GM12892 (cell line): Measurements from ENCODE around the gene PSMB1.

ENCODE experiments used
- DNase-seq: peaks from one replicate; pipeline ENCODE4 v3.0.0; 2011; ENCODE audit not compliant: insufficient read length
- FAIRE-seq: peaks from 2 replicates; lab custom pipeline; 2011; peaks lifted over from hg19 to GRCh38; lab: Jason Lieb, UNC
- POLR2A ChIP-seq: IDR thresholded peaks from 2 replicates; pipeline ENCODE4 v1.6.1; 2011; ENCODE audit warnings: low read depth, low read length, control low read depth
- POLR2AphosphoS5 ChIP-seq: IDR thresholded peaks from 2 replicates; pipeline ENCODE4 v1.6.1; 2011; ENCODE audit warnings: low read depth, low read length, control low read depth
- TAF1 ChIP-seq: IDR thresholded peaks from 2 replicates; pipeline ENCODE4 v1.6.1; 2011; ENCODE audit warnings: low read depth, mild to moderate bottlenecking, control low read depth, low read length, borderline replicate concordance

PSMB1 gene

DNA sequence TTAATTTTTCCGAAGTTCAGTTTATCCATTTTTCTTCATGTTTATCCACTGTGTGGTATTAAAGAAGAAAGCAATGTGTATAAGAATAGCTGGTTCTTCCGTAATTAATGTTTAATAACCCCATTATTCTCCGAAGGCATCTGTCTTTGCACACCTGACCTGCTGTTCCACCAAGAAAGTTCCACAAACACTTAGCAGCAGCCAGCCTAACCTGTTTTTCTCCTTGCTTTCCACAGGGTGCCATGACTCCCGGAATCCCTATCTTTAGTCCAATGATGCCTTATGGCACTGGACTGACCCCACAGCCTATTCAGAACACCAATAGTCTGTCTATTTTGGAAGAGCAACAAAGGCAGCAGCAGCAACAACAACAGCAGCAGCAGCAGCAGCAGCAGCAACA is 8.4 kb upstream of the PSMB1 start:
- DNase-seq (no peak), FAIRE-seq (no peak)
- no peak for TF ChIP-seq TAF1
- TF ChIP-seq POLR2AphosphoS5: no peak
- no peak for TF ChIP-seq POLR2A

GRCh38 chr6:170555305-170555704 is 2.2 kb upstream of the PSMB1 start:
- TF ChIP-seq TAF1: no peak
- TF ChIP-seq POLR2A: no peak
- no peak for TF ChIP-seq POLR2AphosphoS5
- FAIRE-seq (no peak), DNase-seq (no peak)

GRCh38 chr6:170554796-170555137 is 1.7 kb upstream of the PSMB1 start:
- TF ChIP-seq POLR2AphosphoS5: no peak
- no peak for TF ChIP-seq TAF1
- TF ChIP-seq POLR2A: no peak
- FAIRE-seq (peak; percentile 17), DNase-seq (no peak)

DNA sequence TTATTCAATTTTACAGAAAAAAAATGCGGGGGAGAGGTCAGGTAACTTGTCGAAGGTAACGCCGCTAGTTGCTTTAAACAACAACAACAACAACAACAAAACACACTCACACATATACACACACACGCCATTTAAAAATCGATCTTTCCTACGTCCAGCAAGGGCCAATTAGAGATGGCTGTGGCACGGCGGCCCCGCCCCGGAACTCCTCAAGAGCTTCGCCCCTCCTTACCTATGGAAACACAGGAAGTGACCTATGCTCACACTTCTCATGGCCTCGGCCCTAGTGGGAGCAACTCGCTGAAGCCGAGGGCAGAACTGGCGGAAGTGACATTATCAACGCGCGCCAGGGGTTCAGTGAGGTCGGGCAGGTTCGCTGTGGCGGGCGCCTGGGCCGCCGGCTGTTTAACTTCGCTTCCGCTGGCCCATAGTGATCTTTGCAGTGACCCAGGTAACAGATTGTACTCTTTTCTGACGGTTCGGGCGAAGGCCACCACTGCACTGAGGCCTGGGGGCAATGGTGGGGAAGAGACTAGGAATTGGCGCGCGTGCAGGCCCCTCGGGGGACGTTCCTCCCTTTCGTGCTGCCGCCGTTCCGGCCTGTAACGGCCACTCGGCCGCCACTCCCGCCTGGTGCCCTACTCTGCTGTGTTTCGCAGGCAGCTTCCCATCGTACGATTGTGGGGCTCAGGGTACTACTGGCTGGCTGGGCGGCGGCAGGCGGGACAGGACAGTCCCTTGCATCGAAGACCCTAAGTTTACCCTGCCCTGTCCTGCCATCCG is 1.1 kb upstream of the PSMB1 start, which contains the start of gene TBP:
TSS of gene TBP (plus strand) at position 357 of the 783 bp plus-strand sequence. CDS start 2,661 bp downstream, outside the sequence.
- DNase-seq (peak; percentile 68), FAIRE-seq (peak; percentile 100)
- TF ChIP-seq TAF1: peak; percentile 52; the same call in 1 of the 2 replicates
- TF ChIP-seq POLR2A: peak; percentile 74
- peak; percentile 50 for TF ChIP-seq POLR2AphosphoS5

DNA sequence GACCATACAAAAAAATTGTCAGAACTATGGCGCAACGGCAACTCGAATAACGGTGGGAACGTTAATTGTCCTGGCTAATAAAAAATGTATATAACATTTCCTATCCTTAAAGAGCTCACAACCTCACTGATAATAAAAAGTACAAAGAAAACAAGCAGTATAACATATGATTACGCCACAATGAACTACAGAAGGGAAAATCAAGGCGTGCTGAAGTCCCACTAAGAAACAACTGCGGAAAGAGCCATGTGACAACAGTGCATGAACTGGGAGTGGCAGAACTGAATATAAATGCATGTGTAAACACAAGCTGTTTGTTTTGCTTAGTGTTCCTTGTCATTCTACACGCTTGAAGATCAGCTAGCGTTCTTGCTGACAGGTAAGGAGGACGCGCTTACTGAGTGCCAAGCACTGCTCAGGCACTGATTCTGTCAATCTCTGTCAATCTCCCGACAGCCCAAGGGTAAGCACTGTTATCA is 466 bp upstream of the PSMB1 start:
- DNase-seq (no peak), FAIRE-seq (no peak)

DNA sequence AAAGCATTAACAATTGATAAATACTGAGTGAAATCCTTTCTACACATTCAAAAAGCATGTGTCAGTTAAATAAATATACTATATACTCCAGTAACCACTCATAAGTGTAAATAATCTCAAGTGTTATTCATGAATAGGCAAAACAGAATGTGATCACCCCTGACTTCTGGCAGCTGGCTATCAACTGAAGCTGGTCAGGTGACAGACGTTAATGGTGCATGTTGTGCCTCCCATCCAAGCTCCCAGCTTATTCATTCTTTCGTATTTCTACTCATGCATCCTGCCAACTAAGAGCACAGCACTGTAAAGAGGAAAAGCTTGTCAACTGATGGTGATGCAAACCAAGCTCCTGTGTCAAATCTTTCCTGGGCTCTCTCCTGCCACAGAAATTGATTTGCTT is 7.7 kb downstream of the PSMB1 start:
- FAIRE-seq: no peak
- no peak for DNase-seq

More for the DNA sequence above, 466 bp upstream of the PSMB1 start:
- TF ChIP-seq POLR2AphosphoS5 (no peak), TAF1 (no peak), POLR2A (no peak)

DNA sequence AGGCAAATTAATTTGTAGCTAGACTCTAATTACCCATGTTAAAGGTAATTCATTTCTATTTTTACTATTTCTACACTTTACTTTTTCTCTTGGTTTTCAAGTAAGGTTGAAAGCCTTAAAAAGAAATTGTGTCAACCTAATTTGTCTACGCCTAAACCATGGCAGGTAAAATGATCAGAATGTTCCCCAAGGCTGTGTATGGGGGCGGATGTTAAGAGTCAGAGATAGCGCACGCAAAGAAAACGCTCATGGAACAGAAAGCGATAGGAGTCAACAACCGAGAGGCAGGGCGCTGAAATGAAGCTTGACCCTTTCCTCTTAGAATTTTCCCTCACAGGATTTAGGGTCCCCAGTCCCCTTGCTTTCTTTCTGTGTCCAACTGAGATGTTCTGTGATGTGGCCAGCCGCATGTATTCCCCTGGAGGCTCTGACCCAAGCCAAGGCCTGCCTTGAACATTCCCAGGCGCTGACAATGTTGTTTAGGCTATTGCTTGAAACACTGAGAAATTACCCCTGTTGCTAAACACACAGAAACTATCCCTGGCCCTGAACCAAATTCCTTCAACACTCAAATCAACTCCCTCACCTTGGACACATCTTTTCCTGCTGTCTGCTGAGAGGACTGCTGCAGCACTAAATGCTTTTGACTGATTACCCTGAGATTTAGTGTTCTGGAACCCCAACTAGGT is 10.9 kb downstream of the PSMB1 start:
- DNase-seq: no peak
- TF ChIP-seq POLR2AphosphoS5: no peak
- TF ChIP-seq POLR2A: no peak
- no peak for TF ChIP-seq TAF1
- no peak for FAIRE-seq

More for the DNA sequence above, 7.7 kb downstream of the PSMB1 start:
- no peak for TF ChIP-seq TAF1
- no peak for TF ChIP-seq POLR2A
- no peak for TF ChIP-seq POLR2AphosphoS5

DNA sequence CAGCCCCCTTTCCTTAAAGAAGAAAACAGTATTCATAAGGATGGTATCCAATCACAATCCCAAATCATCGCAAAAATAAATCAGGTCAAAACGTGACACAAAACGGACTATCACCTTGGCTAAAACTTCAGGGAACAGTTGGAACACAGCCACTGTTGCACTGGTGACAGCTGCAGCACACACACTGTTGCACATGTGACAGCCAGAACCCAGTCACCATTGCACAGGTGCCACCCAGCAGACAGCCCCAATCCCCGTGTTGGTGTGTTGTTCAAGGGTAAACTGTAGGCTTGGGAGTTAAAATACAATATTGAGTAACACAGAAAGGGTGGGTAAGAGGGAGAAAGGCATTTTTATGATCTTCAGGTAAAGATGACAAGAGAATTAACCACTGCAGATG is 15.8 kb downstream of the PSMB1 start:
- FAIRE-seq (no peak), DNase-seq (no peak)
- TF ChIP-seq POLR2A (no peak), POLR2AphosphoS5 (no peak), TAF1 (no peak)

DNA sequence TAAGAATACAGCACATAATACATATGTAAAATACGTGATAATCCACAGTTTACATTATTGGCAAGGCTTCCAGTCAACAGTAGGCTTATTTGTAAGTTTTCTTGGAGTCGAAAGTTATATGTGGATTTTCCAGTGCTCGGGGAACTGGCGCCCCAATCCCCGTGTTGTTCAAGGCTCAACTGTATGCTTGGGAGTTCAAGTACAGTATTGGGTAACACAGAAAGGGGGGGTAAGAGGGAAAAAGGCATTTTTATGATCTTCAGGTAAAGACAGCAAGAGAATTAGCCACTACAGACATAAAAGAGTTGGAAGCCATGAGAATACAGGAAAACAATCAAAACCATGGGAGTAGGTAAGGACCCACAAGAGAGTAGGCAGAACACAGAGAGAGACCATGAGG is 16.4 kb downstream of the PSMB1 start:
- DNase-seq (no peak), FAIRE-seq (no peak)
- TF ChIP-seq TAF1 (no peak), POLR2AphosphoS5 (no peak), POLR2A (no peak)

DNA sequence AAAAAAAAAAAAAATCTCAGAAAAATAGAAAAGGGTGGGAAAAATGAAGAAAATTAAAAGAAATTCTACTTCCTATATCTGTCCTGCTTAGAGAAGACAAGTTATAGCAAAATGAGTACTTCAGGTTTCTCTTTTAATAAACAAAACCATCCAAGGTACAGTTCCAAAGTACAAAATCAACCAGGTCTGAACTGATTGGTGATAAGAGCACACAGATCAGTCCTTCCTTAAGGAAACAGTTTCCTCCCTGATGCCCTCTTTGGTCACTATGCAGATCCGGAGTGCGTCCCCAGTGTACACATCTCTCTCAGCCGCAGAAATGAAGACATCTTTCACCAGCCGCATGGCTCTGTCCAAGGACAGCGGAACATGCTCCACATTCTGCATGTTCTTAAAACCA is 18.1 kb downstream of the PSMB1 start:
- FAIRE-seq: no peak
- TF ChIP-seq TAF1 (no peak), POLR2A (no peak), POLR2AphosphoS5 (no peak)

DNA sequence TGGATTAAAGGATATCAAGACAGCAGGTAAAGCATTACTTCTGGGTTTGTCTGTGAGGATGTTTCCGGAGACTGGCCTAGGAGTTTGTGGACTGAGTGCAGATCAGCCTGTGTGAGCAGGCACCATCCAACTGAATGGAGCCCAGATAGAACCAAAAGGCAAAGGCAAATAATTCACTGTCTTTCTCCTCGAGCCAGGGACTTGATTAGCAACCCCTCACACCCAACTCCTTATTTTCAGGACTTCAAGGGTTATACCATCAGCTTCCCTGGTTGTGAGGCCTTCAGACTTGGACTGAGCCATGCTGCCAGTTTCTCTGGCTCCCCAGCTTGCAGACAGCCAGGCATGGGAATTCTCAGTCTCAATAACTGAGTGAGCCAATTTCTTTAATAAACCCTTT is 19.3 kb downstream of the PSMB1 start:
- DNase-seq (no peak), FAIRE-seq (no peak)
- TF ChIP-seq POLR2AphosphoS5 (peak; percentile 65; the same call in 1 of the 2 replicates), POLR2A (no peak), TAF1 (no peak)

More for the DNA sequence above, 18.1 kb downstream of the PSMB1 start:
- no peak for DNase-seq

DNA sequence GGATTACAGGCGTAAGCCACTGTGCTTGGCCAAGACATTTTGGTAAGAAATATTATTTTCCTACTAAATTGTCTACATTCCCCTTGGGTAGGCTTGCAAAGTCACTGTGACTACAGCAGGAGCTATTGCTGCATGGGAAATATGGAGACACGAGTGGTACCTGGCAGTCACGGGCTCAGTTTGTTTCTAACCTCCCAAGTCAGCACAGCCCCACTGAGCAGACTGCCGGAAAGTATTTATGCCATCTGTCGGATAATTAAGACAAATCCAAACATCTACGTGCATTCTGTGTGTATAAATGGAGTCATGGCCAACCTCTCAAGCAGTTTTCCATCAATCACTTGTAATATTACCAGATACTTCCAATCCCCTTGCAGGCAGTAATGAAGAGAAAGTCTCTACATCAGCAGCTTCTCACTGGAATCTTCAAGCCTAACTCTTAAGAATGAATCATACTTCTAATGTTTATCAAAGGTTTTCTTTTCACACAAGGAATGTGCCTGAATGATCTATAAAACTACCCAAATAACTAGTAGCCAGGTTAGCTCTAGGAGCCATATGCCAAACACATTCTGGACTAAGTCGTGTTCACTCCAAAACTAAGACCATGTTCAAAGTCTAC is 20.1 kb downstream of the PSMB1 start:
- TF ChIP-seq POLR2AphosphoS5: no peak
- TF ChIP-seq TAF1: no peak
- TF ChIP-seq POLR2A: no peak
- FAIRE-seq (no peak), DNase-seq (no peak)
